ENCODE measurements around the gene KLF6. TPM values are rescaled to one million over a fixed set of nuclear protein-coding genes. Genes with fewer than 3 reads are reported as not detected.

KLF6 gene
- polyA plus RNA-seq, 1 experiment: 47.2 TPM

GRCh38 chr10:3831608-3832007 lies 46.6 kb upstream of the KLF6 start:
- CTCF ChIA-PET: interaction anchor here (0.7 kb wide), 1 partner anchor 470 kb away, joined by 3 read pairs; no protein-coding TSS in a partner anchor
- TF ChIP-seq, protein P1, sequence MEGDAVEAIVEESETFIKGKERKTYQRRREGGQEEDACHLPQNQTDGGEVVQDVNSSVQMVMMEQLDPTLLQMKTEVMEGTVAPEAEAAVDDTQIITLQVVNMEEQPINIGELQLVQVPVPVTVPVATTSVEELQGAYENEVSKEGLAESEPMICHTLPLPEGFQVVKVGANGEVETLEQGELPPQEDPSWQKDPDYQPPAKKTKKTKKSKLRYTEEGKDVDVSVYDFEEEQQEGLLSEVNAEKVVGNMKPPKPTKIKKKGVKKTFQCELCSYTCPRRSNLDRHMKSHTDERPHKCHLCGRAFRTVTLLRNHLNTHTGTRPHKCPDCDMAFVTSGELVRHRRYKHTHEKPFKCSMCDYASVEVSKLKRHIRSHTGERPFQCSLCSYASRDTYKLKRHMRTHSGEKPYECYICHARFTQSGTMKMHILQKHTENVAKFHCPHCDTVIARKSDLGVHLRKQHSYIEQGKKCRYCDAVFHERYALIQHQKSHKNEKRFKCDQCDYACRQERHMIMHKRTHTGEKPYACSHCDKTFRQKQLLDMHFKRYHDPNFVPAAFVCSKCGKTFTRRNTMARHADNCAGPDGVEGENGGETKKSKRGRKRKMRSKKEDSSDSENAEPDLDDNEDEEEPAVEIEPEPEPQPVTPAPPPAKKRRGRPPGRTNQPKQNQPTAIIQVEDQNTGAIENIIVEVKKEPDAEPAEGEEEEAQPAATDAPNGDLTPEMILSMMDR (IDR thresholded peaks at IDR 0.05; ENCODE audit: low read depth, low read length): no peak
- Histone ChIP-seq H3K27me3 (ENCODE audit: control insufficient read depth, insufficient read depth, low read length) (no peaks in the 10 kb centered on the region), H3K27ac (ENCODE audit: low read depth, low read length) (no peak overlapping the region), H3K9me3 (ENCODE audit: control insufficient read depth, insufficient read depth, low read length) (no peaks in the 10 kb centered on the region), H3K4me3 (ENCODE audit: low read depth, low read length) (no peak overlapping the region)
- POLR2A ChIA-PET: interaction anchor here (0.7 to 1.3 kb wide), 2 partner anchors 46 to 70 kb away, joined by 8 to 10 read pairs; partner anchors contain the start of gene KLF6
- DNase-seq (ENCODE audit: low read depth, low spot score): no peak

DNA sequence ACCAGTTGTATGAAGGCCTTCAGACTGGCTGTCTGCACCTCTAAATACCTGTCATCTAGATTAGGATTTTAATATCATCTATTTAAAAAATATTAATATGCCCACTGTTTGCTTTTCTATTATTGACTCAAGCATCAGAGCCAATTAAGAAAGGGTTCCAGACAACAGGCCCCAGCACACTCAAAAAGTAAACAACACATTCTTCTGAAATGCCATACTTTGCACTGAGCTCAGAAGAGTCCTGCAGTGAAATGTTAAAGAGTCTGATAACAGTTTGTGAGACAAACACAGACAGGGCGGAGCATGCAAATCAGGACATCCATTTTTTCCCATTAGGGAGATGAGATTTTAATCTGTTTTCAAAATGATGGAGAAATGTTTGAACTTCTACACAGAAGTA lies 45.9 kb upstream of the KLF6 start:
- no peak overlapping the region for H3K27ac ChIP-seq (ENCODE audit: low read depth, low read length)
- ChIA-PET POLR2A (interaction anchor here (1.3 kb wide), 1 partner anchor 46 kb away, joined by 8 read pairs; the partner anchor contains the start of gene KLF6), CTCF (interaction anchor here (0.7 kb wide), 1 partner anchor 471 kb away, joined by 3 read pairs; no protein-coding TSS in a partner anchor)

DNA sequence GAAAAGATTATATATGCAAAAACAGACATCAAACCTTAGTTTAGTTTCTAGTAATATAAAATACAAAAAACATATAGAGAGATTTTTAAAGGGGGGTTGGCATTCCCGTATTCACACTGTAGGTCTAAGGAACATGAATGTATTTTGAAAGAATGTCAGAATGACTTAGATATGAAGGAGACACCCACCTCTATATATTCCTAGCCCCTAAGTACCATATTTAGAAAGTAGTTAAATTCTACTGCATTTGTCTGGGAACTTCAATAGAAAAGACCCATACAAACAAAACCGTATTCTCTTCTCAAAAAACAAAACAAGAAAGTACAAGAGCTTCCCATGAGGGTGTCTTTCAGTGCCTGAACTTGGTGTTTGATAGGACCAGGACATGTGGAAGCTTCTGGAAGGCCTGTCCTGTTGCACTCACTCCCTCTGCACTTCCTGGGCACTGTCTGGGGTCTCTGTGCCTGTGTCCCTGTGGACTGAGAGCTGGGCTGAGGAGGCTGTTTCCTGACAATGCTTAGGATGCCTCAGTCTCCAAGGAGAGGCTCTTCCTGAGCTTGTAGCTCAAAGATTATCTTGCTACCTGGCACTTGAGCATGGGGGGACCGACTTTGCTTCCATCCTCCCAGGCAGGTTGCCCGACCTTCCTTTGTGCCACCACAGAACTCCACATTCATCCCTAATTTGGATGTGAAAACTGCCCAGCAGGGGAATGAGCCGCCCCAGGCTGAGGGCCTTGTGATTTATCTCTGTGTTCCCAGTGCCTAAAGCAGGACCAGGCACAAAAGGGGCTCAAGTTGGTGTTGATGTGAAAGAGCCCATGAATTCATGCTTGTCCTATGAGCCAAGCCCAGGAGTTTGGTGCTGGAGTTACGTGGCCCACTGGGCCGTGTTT lies 44.4 kb upstream of the KLF6 start:
- DNase-seq (ENCODE audit: low read depth, low spot score): no peak
- POLR2A ChIA-PET: interaction anchor here (0.6 to 3.1 kb wide), 5 partner anchors 22 to 52 kb away, joined by 3 to 32 read pairs (median 5); partner anchors contain the start of gene KLF6

More for the DNA sequence above, 45.9 kb upstream of the KLF6 start:
- H3K4me3 ChIP-seq (ENCODE audit: low read depth, low read length): no peak overlapping the region
- H3K27me3 ChIP-seq (ENCODE audit: control insufficient read depth, insufficient read depth, low read length): no peaks in the 10 kb centered on the region
- DNase-seq (ENCODE audit: low read depth, low spot score): no peak
- TF ChIP-seq, protein P1 (IDR thresholded peaks at IDR 0.05; ENCODE audit: low read depth, low read length): no peak
- no peaks in the 10 kb centered on the region; the same call in 1 of the 2 replicates for H3K9me3 ChIP-seq (ENCODE audit: control insufficient read depth, insufficient read depth, low read length)

DNA sequence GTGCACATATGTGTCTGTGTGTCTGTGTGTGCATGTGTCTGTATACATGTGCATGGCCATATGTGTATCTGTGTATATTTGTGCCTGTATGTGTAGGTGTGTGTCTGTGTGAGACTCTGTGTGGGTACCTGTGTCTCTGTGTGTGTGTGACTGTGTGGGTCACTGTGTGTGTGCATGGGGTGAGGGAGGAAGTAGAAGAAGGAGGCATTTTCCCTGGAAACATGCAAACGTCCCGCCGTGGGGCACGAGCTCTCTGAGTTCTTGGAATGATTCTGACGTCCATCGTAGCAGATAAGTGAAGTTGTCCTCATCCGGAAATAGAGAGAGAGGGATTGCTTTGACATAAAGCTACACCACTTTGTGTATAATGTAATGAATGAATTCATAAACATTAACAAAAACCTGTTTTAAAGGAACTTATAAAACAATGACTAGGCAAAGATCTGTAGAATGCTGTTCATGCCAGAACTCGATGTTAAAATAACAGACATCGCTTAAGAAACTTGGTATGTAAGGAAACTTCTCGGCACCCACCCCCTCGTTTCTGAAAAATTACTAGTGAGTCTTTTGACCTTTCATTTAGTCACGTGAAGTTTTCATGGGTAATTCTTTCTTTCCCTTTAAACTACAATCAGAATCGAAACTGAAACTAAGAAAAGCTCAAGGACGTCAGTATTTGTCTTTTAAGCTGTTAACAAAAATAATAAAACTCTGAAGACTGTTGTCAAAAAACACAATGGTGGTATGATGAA lies 43.6 kb upstream of the KLF6 start:
- peak; percentile 61 for DNase-seq (ENCODE audit: low read depth, low spot score)
- no peaks in the 10 kb centered on the region; the same call in 1 of the 2 replicates for H3K9me3 ChIP-seq (ENCODE audit: control insufficient read depth, insufficient read depth, low read length)
- TF ChIP-seq, protein P1 (IDR thresholded peaks at IDR 0.05; ENCODE audit: low read depth, low read length): no peak
- H3K4me3 ChIP-seq (ENCODE audit: low read depth, low read length): peak overlapping the region; percentile 41
- CTCF ChIA-PET: interaction anchor here (2.1 kb wide), 1 partner anchor 631 kb away, joined by 6 read pairs; no protein-coding TSS in a partner anchor
- peak overlapping the region; percentile 73 for H3K27ac ChIP-seq (ENCODE audit: low read depth, low read length)
- POLR2A ChIA-PET: interaction anchor here (0.6 to 3.1 kb wide), 5 partner anchors 23 to 52 kb away, joined by 3 to 32 read pairs (median 5); partner anchors contain the start of gene KLF6
- no peaks in the 10 kb centered on the region for H3K27me3 ChIP-seq (ENCODE audit: control insufficient read depth, insufficient read depth, low read length)

More for the DNA sequence above, 44.4 kb upstream of the KLF6 start:
- Histone ChIP-seq H3K27ac (ENCODE audit: low read depth, low read length) (peak overlapping the region; percentile 85), H3K4me3 (ENCODE audit: low read depth, low read length) (peak overlapping the region; percentile 33), H3K27me3 (ENCODE audit: control insufficient read depth, insufficient read depth, low read length) (no peaks in the 10 kb centered on the region), H3K9me3 (ENCODE audit: control insufficient read depth, insufficient read depth, low read length) (no peaks in the 10 kb centered on the region; the same call in 1 of the 2 replicates)
- TF ChIP-seq, protein P1 (IDR thresholded peaks at IDR 0.05; ENCODE audit: low read depth, low read length): no peak
- CTCF ChIA-PET: interaction anchor here (2.1 kb wide), 1 partner anchor 632 kb away, joined by 6 read pairs; no protein-coding TSS in a partner anchor
